ENCODE results near the gene UBXN6. TPM values are rescaled to one million over a fixed set of nuclear protein-coding genes. Genes with fewer than 3 reads are reported as not detected.

Gene UBXN6
- total and polyA plus RNA-seq, 5 donors = 99.8 to 135 (median 123) TPM

- WGBS = 97% methylated on average over 28 of the region's 28 CpGs
- peak in 1 of 3 donors; percentile 47 for DNase-seq
Observed at GRCh38 chr19:4432918-4433506, 24.6 kb downstream of the UBXN6 start.

GRCh38 chr19:4431808-4432674, 25.6 kb downstream of the UBXN6 start:
- 85% methylated on average over 26 of the region's 26 CpGs for WGBS
- no peaks in the 10 kb centered on the region for H3K27me3 ChIP-seq (ENCODE audit: control insufficient read depth, insufficient read depth)
- ATAC-seq (peak; percentile 46 to 50), DNase-seq (peak in 1 of 3 donors; percentile 49)
- H3K27ac ChIP-seq (ENCODE audit: low read length) = no peak overlapping the region
- intact Hi-C loops (cut with DNase I) = no loop called here
- no peaks in the 10 kb centered on the region for H3K4me1 ChIP-seq (ENCODE audit: control insufficient read depth, insufficient read depth, low read length)
- H3K4me3 ChIP-seq (ENCODE audit: low read length) = no peak overlapping the region
- H3K9me3 ChIP-seq (ENCODE audit: control insufficient read depth, low read length) = no peaks in the 10 kb centered on the region

More at GRCh38 chr19:4432918-4433506, 24.6 kb downstream of the UBXN6 start:
- H3K9me3 ChIP-seq (ENCODE audit: control insufficient read depth, low read length) = no peaks in the 10 kb centered on the region
- H3K4me1 ChIP-seq (ENCODE audit: control insufficient read depth, insufficient read depth, low read length) = no peaks in the 10 kb centered on the region
- intact Hi-C loops (cut with DNase I) = no loop called here
- no peak for ATAC-seq
- no peaks in the 10 kb centered on the region for H3K27me3 ChIP-seq (ENCODE audit: control insufficient read depth, insufficient read depth)
- H3K4me3 ChIP-seq (ENCODE audit: low read length) = no peak overlapping the region
- H3K27ac ChIP-seq (ENCODE audit: low read length) = no peak overlapping the region

- no peak overlapping the region for H3K27ac ChIP-seq (ENCODE audit: low read length)
- intact Hi-C loops (cut with DNase I) = no loop called here
- no peak for DNase-seq
- no peak overlapping the region for H3K4me3 ChIP-seq (ENCODE audit: low read length)
- no peak for ATAC-seq
- WGBS = 83% methylated on average over 9 of the region's 9 CpGs
- H3K4me1 ChIP-seq (ENCODE audit: control insufficient read depth, insufficient read depth, low read length) = no peaks in the 10 kb centered on the region
- H3K9me3 ChIP-seq (ENCODE audit: control insufficient read depth, low read length) = no peaks in the 10 kb centered on the region
- no peaks in the 10 kb centered on the region for H3K27me3 ChIP-seq (ENCODE audit: control insufficient read depth, insufficient read depth)
Observed at GRCh38 chr19:4431296-4431695, 26.3 kb downstream of the UBXN6 start.

- Histone ChIP-seq H3K27me3 (ENCODE audit: control insufficient read depth, insufficient read depth) (no peaks in the 10 kb centered on the region), H3K4me1 (ENCODE audit: control insufficient read depth, insufficient read depth, low read length) (no peaks in the 10 kb centered on the region), H3K27ac (ENCODE audit: low read length) (no peak overlapping the region), H3K9me3 (ENCODE audit: control insufficient read depth, low read length) (no peaks in the 10 kb centered on the region), H3K4me3 (ENCODE audit: low read length) (no peak overlapping the region)
- 89% methylated on average over 12 of the region's 12 CpGs for WGBS
- ATAC-seq = peak; percentile 37 to 39
- intact Hi-C loops (cut with DNase I) = no loop called here
- DNase-seq = peak in 1 of 3 donors; percentile 36
Observed at GRCh38 chr19:4430760-4431159, 26.8 kb downstream of the UBXN6 start.

- H3K4me1 ChIP-seq (ENCODE audit: control insufficient read depth, insufficient read depth, low read length) = no peaks in the 10 kb centered on the region
- intact Hi-C loops (cut with DNase I) = no loop called here
- DNase-seq (peak in 1 of 3 donors; percentile 31), ATAC-seq (no peak)
- no peaks in the 10 kb centered on the region for H3K9me3 ChIP-seq (ENCODE audit: control insufficient read depth, low read length)
- no peaks in the 10 kb centered on the region for H3K27me3 ChIP-seq (ENCODE audit: control insufficient read depth, insufficient read depth)
- H3K27ac ChIP-seq (ENCODE audit: low read length) = no peak overlapping the region
- no peak overlapping the region for H3K4me3 ChIP-seq (ENCODE audit: low read length)
- 79% methylated on average over 12 of the region's 12 CpGs for WGBS
Observed at GRCh38 chr19:4429771-4430171, 27.8 kb downstream of the UBXN6 start.

GRCh38 chr19:4429256-4429655, 28.3 kb downstream of the UBXN6 start:
- DNase-seq (peak in 1 of 3 donors; percentile 31), ATAC-seq (no peak)
- H3K27me3 ChIP-seq (ENCODE audit: control insufficient read depth, insufficient read depth) = no peaks in the 10 kb centered on the region
- H3K4me1 ChIP-seq (ENCODE audit: control insufficient read depth, insufficient read depth, low read length) = no peaks in the 10 kb centered on the region
- WGBS = 88% methylated on average over 16 of the region's 16 CpGs
- no peak overlapping the region for H3K27ac ChIP-seq (ENCODE audit: low read length)
- no peaks in the 10 kb centered on the region for H3K9me3 ChIP-seq (ENCODE audit: control insufficient read depth, low read length)
- H3K4me3 ChIP-seq (ENCODE audit: low read length) = no peak overlapping the region
- intact Hi-C loops (cut with DNase I) = no loop called here

- DNase-seq = peak in 2 of 3 donors; percentile 18 to 39
- 91% methylated on average over 20 of the region's 20 CpGs for WGBS
- no peak for ATAC-seq
- Histone ChIP-seq H3K27me3 (ENCODE audit: control insufficient read depth, insufficient read depth) (no peaks in the 10 kb centered on the region), H3K4me3 (ENCODE audit: low read length) (no peak overlapping the region), H3K9me3 (ENCODE audit: control insufficient read depth, low read length) (no peaks in the 10 kb centered on the region), H3K4me1 (ENCODE audit: control insufficient read depth, insufficient read depth, low read length) (no peaks in the 10 kb centered on the region), H3K27ac (ENCODE audit: low read length) (no peak overlapping the region)
- intact Hi-C loops (cut with DNase I) = no loop called here
Observed at GRCh38 chr19:4428326-4428975, 29.1 kb downstream of the UBXN6 start.

- WGBS = 93% methylated on average over 6 of the region's 6 CpGs
- no peak overlapping the region for H3K4me3 ChIP-seq (ENCODE audit: low read length)
- DNase-seq = no peak
- no peaks in the 10 kb centered on the region for H3K4me1 ChIP-seq (ENCODE audit: control insufficient read depth, insufficient read depth, low read length)
- no peak for ATAC-seq
- no peaks in the 10 kb centered on the region for H3K9me3 ChIP-seq (ENCODE audit: control insufficient read depth, low read length)
- intact Hi-C loops (cut with DNase I) = no loop called here
- no peaks in the 10 kb centered on the region for H3K27me3 ChIP-seq (ENCODE audit: control insufficient read depth, insufficient read depth)
- H3K27ac ChIP-seq (ENCODE audit: low read length) = no peak overlapping the region
Observed at GRCh38 chr19:4425537-4425936, 32.1 kb downstream of the UBXN6 start.

- 91% methylated on average over 16 of the region's 16 CpGs for WGBS
- ATAC-seq = no peak
- H3K27me3 ChIP-seq (ENCODE audit: control insufficient read depth, insufficient read depth) = no peaks in the 10 kb centered on the region
Observed at GRCh38 chr19:4423416-4424126, 34.0 kb downstream of the UBXN6 start.

GRCh38 chr19:4416268-4416667, 41.3 kb downstream of the UBXN6 start:
- H3K27ac ChIP-seq (ENCODE audit: low read length) = no peak overlapping the region
- DNase-seq (no peak), ATAC-seq (no peak)
- H3K4me1 ChIP-seq (ENCODE audit: control insufficient read depth, insufficient read depth, low read length) = peaks cover 3% of the 10 kb centered on the region
- H3K9me3 ChIP-seq (ENCODE audit: control insufficient read depth, low read length) = no peaks in the 10 kb centered on the region
- no peaks in the 10 kb centered on the region for H3K27me3 ChIP-seq (ENCODE audit: control insufficient read depth, insufficient read depth)
- 93% methylated on average over 9 of the region's 9 CpGs for WGBS
- no peak overlapping the region for H3K4me3 ChIP-seq (ENCODE audit: low read length)
- intact Hi-C loops (cut with DNase I) = no loop called here

More at GRCh38 chr19:4423416-4424126, 34.0 kb downstream of the UBXN6 start:
- H3K9me3 ChIP-seq (ENCODE audit: control insufficient read depth, low read length) = no peaks in the 10 kb centered on the region
- DNase-seq = peak in 1 of 3 donors; percentile 13
- no peak overlapping the region for H3K4me3 ChIP-seq (ENCODE audit: low read length)
- H3K27ac ChIP-seq (ENCODE audit: low read length) = no peak overlapping the region
- intact Hi-C loops (cut with DNase I) = no loop called here
- H3K4me1 ChIP-seq (ENCODE audit: control insufficient read depth, insufficient read depth, low read length) = no peaks in the 10 kb centered on the region
